ENCODE measurements around the gene SLC6A18.

DNA sequence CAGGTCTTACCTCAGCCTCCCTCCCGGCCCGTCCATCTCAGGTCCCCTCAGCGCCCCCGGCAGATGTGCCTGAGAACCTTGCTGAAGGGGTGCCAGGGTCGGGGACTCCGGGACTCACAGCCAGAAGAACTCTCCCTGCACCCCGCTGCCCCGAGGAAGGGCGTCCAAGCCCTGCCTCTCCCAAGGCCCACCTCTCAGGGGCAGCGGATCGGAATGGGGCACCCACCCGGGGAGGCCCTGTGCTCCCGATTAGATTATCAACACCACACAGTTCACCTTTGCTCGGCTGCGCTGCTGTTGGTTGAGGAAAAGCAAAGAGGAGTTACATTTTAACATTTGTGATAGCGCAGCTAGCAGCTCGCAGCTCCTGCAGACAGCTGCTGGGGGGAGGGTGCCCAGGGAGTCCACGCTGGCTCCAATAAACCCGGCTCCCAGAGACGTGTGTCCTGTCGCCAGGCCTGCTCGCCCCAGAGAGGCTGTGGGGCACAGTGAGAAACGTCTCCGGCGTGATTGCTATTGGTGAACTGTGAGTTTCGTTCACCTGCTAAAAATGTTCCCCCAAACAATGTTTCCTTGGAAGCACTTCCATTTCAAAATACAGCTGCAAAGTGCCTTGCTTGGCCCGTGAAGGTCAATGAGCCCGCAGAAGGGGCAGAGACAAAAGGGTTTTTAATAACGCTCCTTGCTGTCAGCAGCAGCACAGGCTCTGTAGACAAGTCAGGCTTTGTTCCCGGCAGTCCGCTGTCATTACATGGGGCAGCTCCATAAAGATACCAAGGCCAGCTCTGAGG lies 42.4 kb upstream of the SLC6A18 start:
- TF ChIP-seq, protein P1, sequence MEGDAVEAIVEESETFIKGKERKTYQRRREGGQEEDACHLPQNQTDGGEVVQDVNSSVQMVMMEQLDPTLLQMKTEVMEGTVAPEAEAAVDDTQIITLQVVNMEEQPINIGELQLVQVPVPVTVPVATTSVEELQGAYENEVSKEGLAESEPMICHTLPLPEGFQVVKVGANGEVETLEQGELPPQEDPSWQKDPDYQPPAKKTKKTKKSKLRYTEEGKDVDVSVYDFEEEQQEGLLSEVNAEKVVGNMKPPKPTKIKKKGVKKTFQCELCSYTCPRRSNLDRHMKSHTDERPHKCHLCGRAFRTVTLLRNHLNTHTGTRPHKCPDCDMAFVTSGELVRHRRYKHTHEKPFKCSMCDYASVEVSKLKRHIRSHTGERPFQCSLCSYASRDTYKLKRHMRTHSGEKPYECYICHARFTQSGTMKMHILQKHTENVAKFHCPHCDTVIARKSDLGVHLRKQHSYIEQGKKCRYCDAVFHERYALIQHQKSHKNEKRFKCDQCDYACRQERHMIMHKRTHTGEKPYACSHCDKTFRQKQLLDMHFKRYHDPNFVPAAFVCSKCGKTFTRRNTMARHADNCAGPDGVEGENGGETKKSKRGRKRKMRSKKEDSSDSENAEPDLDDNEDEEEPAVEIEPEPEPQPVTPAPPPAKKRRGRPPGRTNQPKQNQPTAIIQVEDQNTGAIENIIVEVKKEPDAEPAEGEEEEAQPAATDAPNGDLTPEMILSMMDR (IDR thresholded peaks at IDR 0.05), result no peak
- no peak for TF ChIP-seq EP300 (IDR thresholded peaks at IDR 0.05)

Measured in tibial nerve (tissue), 4 donors.